HG03159 (cell line): ENCODE measurements around the gene MDP1.
A peak's percentile ranks its signal among the peaks of the same experiment; 100 is the strongest.
"Not testable (repeated sequence)": the region's sequence is repeated elsewhere in the genome, so short reads cannot be mapped to it uniquely, and the experiment has no call there.

Experiments
- ATAC-seq: cut with Tn5 transposase; IDR thresholded peaks from one replicate; pipeline ENCODE4 v1.9.1; 2021; ENCODE audit warnings: mild to moderate bottlenecking, moderate library complexity; ENCODE audit not compliant: unreplicated experiment

The MDP1 gene

GRCh38 chr14:24251880-24252288, 36.0 kb upstream of the MDP1 start:
- no peak for ATAC-seq

- ATAC-seq, result no peak
These were observed 34.5 kb upstream of the MDP1 start for GRCh38 chr14:24250354-24250753.

GRCh38 chr14:24249230-24250021, 33.6 kb upstream of the MDP1 start:
- ATAC-seq, result no peak

GRCh38 chr14:24247422-24247821, 31.6 kb upstream of the MDP1 start:
- no peak for ATAC-seq

GRCh38 chr14:24246765-24247212, 30.9 kb upstream of the MDP1 start:
- no peak for ATAC-seq

- ATAC-seq, result not testable (repeated sequence)
These were observed 29.5 kb upstream of the MDP1 start for GRCh38 chr14:24245350-24245749.

- no peak for ATAC-seq
These were observed 27.5 kb upstream of the MDP1 start for GRCh38 chr14:24243336-24243836.

GRCh38 chr14:24241829-24242443, 26.1 kb upstream of the MDP1 start:
- ATAC-seq, result peak; percentile 73

GRCh38 chr14:24240110-24240918, 24.4 kb upstream of the MDP1 start:
- ATAC-seq, result no peak

GRCh38 chr14:24238527-24239037, 22.7 kb upstream of the MDP1 start:
- no peak for ATAC-seq

- ATAC-seq, result no peak
These were observed 22.3 kb upstream of the MDP1 start for GRCh38 chr14:24238123-24238522.

GRCh38 chr14:24237463-24237955, 21.6 kb upstream of the MDP1 start:
- ATAC-seq, result no peak

GRCh38 chr14:24236689-24237462, 21.0 kb upstream of the MDP1 start:
- no peak for ATAC-seq

GRCh38 chr14:24235804-24236688, 20.2 kb upstream of the MDP1 start:
- no peak for ATAC-seq

- ATAC-seq, result no peak
These were observed 18.5 kb upstream of the MDP1 start for GRCh38 chr14:24234095-24235005.

GRCh38 chr14:24233538-24233866, 17.6 kb upstream of the MDP1 start:
- ATAC-seq, result no peak

- ATAC-seq, result peak; percentile 49
These were observed 17.0 kb upstream of the MDP1 start, which contains the start of gene GMPR2 for GRCh38 chr14:24232645-24233537. Gene GMPR2 (plus strand): TSS chr14:24232929. CDS start chr14:24233254, 325 bp downstream.
